Osteocyte (in vitro differentiated cells): ENCODE results near the gene CAMK2D. TPM values are rescaled to one million over a fixed set of nuclear protein-coding genes. Genes with fewer than 3 reads are reported as not detected.

ENCODE experiments used
- DNase-seq: peaks from one replicate; pipeline ENCODE4 v3.0.0; 2021; ENCODE audit warnings: mixed read lengths; ENCODE audit not compliant: unreplicated experiment; ENCODE audit errors: extremely low spot score
- H3K27ac Mint-ChIP-seq: one replicate; pipeline ENCODE4 v1.8.0; 2021; ENCODE audit warnings: mild to moderate bottlenecking, mixed read lengths; ENCODE audit not compliant: unreplicated experiment
- H3K27me3 Mint-ChIP-seq: one replicate; pipeline ENCODE4 v1.8.0; 2021; ENCODE audit warnings: mixed read lengths; ENCODE audit not compliant: unreplicated experiment
- H3K36me3 Mint-ChIP-seq: one replicate; pipeline ENCODE4 v1.8.0; 2021; ENCODE audit warnings: mixed read lengths; ENCODE audit not compliant: unreplicated experiment
- H3K4me1 Mint-ChIP-seq: one replicate; pipeline ENCODE4 v1.8.0; 2021; ENCODE audit warnings: mixed read lengths; ENCODE audit not compliant: unreplicated experiment
- H3K4me3 Mint-ChIP-seq: one replicate; pipeline ENCODE4 v1.8.0; 2021; ENCODE audit warnings: mild to moderate bottlenecking, moderate library complexity, mixed read lengths; ENCODE audit not compliant: unreplicated experiment
- H3K9me3 Mint-ChIP-seq: one replicate; pipeline ENCODE4 v1.8.0; 2021; ENCODE audit warnings: mixed read lengths; ENCODE audit not compliant: unreplicated experiment
- total RNA-seq: library from RNA; stranded (reverse); gene quantifications from 2 replicates; pipeline ENCODE4 v1.2.1, GENCODE V29; 2021
- TF ChIP-seq, protein P1 (sequence below): fragments of 200-600 bp; sonication (generic); IDR thresholded peaks from 2 replicates; pipeline ENCODE4 v1.5.0; 2021; ENCODE audit warnings: antibody characterized with exemption, mild to moderate bottlenecking, moderate library complexity

CAMK2D gene
- total RNA-seq, 1 donor from 2014 or later, result 84.3 TPM

DNA sequence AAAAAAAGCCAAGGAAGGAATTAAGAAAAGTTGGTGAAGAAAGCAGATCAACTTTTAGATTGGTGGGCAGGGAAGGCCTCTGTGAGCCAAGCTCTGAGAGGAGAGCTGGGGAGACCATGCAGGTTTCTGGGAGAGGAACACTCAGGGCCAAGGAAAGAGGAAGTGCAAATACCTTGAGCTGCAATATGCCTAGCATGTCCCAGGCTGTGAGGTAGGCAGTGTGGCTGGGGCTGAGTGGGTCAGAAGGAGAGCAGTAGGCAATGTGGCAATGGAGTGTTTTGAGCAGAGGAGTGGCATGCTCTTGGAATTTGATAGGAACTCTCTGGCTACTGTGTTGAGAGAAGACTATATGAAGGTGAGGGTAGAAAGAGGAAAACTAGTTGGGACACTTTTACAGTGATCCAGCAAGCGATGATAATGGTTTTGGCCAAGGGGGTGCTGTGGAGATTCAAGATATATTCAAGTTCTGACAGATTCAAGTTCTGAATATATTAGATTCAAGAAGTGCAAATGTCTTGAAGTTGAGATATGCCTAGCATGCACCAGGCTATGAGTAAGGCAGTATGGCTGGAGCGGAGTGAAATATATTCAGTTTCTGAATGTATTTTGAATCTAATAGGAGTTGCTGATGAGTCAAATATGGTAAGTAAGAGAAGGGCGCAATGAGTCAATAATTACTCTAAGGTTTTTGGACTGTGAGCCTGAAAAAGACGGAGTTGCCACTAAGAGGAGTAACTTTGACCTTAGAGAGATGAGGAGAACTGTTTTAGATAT, 172.5 kb downstream of the CAMK2D start:
- Mint-ChIP-seq H3K4me3 (no peak overlapping the region), H3K27me3 (no peaks in the 10 kb centered on the region), H3K4me1 (peaks cover 58% of the 10 kb centered on the region), H3K9me3 (peaks cover 6% of the 10 kb centered on the region), H3K36me3 (peaks cover 15% of the 10 kb centered on the region), H3K27ac (peak overlapping the region; percentile 46)
- TF ChIP-seq, protein P1, sequence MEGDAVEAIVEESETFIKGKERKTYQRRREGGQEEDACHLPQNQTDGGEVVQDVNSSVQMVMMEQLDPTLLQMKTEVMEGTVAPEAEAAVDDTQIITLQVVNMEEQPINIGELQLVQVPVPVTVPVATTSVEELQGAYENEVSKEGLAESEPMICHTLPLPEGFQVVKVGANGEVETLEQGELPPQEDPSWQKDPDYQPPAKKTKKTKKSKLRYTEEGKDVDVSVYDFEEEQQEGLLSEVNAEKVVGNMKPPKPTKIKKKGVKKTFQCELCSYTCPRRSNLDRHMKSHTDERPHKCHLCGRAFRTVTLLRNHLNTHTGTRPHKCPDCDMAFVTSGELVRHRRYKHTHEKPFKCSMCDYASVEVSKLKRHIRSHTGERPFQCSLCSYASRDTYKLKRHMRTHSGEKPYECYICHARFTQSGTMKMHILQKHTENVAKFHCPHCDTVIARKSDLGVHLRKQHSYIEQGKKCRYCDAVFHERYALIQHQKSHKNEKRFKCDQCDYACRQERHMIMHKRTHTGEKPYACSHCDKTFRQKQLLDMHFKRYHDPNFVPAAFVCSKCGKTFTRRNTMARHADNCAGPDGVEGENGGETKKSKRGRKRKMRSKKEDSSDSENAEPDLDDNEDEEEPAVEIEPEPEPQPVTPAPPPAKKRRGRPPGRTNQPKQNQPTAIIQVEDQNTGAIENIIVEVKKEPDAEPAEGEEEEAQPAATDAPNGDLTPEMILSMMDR, result no peak
- no peak for DNase-seq

DNA sequence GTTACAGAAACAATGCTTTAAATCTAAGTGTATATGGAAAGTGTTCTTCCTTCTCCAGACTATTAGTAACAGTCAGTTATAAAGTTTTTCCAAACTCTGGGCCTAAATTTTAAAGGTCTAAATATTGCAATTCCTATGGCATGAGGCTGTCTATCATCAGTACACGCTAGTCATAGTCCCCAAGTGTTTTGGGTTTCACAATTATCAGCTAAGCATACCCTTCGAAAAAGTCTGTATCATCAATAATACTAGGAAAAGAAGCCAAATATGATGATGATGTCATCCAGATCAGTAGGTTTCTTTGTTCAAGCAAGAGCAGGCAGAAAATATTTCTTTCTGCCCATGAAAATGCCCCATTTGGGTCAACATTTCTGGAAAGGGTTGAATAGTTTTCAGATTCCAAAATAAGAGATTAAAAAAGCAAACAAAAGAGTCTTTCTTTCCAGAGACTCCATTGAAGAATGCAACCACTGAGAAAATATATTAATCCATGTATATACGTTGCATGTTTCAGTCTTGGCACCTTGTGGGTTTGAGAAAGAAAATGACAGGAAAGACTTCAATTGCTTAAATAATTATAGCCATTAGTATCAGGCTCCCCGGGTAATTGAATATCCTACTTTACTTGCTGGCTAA, 173.8 kb downstream of the CAMK2D start:
- no peaks in the 10 kb centered on the region for H3K27me3 Mint-ChIP-seq
- peaks cover 67% of the 10 kb centered on the region for H3K4me1 Mint-ChIP-seq
- peaks cover 11% of the 10 kb centered on the region for H3K36me3 Mint-ChIP-seq
- no peak overlapping the region for H3K4me3 Mint-ChIP-seq
- TF ChIP-seq, protein P1, result no peak
- DNase-seq, result no peak
- peaks cover 6% of the 10 kb centered on the region for H3K9me3 Mint-ChIP-seq
- H3K27ac Mint-ChIP-seq, result peak overlapping the region; percentile 78

DNA sequence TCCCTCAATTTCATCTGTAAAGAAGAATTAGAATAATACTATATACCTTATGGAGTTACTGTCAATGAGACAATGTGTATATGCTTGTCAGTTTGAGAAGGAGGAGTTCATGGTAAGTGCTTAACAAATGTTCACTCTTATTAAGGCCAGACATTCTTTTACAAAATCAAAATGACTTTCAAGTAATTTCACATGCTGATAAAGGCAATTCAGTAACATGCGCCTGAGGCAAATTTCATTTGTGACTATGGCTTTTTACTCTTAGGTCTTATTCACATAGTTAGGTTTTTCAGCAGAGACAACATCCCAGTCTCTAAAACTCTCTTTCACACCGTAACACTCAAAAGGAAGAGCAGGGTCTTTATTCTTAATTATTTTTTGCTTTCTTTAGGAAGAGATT, 174.4 kb downstream of the CAMK2D start:
- no peak for DNase-seq
- TF ChIP-seq, protein P1, result no peak
- H3K36me3 Mint-ChIP-seq, result peaks cover 11% of the 10 kb centered on the region
- no peaks in the 10 kb centered on the region for H3K27me3 Mint-ChIP-seq
- peak overlapping the region; percentile 78 for H3K27ac Mint-ChIP-seq
- H3K4me3 Mint-ChIP-seq, result no peak overlapping the region
- H3K9me3 Mint-ChIP-seq, result peaks cover 6% of the 10 kb centered on the region
- peaks cover 71% of the 10 kb centered on the region for H3K4me1 Mint-ChIP-seq

DNA sequence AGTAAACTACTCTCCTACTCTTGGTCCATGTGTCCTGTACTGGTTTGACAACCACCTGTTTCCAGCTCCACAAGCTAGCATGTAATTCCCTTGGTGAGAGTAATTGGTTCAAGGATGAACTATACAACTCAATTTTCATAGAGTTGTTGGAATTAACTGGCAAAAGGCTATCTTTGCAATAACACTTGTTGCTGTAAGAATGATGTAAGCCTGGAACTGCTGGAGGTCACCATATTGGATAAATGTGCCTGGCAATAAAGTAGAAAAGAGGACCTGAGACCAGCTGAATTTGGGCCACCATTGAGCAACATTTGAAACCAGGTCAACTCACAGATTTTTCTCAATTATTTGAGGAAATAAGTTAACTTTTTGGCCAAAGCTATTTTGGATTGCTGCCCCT, 175.5 kb downstream of the CAMK2D start:
- Mint-ChIP-seq H3K36me3 (peaks cover 8% of the 10 kb centered on the region), H3K27me3 (no peaks in the 10 kb centered on the region), H3K27ac (peak overlapping the region; percentile 78), H3K4me3 (no peak overlapping the region), H3K4me1 (peaks cover 68% of the 10 kb centered on the region), H3K9me3 (peaks cover 6% of the 10 kb centered on the region)
- no peak for DNase-seq
- TF ChIP-seq, protein P1, result no peak

DNA sequence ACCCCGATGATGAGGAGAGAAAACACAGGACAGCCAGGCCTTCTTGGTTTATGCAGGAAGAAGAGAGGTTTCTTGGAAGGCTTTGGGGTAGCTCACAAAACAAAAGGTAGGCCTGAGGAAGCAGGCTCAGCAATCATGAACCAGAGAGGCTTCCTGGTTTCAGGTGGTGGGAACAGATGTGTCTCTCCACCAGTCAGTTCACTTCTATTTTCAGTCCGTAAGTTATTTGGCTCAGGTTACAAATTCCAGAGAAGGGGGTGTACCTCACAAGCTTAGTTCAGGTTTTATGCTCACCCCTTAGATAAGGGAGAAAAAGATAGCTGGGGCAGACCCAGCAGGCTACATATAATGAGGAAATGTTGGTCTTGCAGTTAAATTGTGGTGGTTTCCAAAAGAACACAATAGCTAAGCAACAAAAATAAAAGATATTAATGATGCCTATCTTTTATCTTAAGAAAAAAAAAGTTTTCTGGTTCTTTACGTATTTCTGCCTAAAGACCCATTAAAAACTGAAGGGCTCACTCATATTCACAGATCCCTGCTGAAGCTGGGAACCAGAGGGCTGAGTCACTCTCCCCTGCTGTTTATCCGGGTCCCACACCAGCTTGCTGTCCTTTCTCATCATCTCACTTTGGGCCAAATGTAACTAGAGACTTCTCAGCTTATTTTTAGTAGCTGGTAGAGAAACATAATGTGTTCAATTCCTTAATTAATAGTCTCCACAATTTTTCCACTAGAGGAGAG, 177.0 kb downstream of the CAMK2D start:
- Mint-ChIP-seq H3K36me3 (peaks cover 8% of the 10 kb centered on the region), H3K27me3 (no peaks in the 10 kb centered on the region), H3K4me3 (peak overlapping the region; percentile 36), H3K9me3 (peaks cover 6% of the 10 kb centered on the region), H3K4me1 (peaks cover 73% of the 10 kb centered on the region), H3K27ac (peak overlapping the region; percentile 93)
- no peak for DNase-seq
- TF ChIP-seq, protein P1, result no peak
